HG03045 (cell line): ENCODE data around the gene PIEZO2.

Experiments used
- ATAC-seq: cut with Tn5 transposase; IDR thresholded peaks from one replicate; pipeline ENCODE4 v1.9.1; 2021; ENCODE audit warnings: mild to moderate bottlenecking, moderate library complexity; ENCODE audit not compliant: unreplicated experiment

PIEZO2 gene

GRCh38 chr18:11033503-11033902 is 115.9 kb downstream of the PIEZO2 start:
- no peak for ATAC-seq

DNA sequence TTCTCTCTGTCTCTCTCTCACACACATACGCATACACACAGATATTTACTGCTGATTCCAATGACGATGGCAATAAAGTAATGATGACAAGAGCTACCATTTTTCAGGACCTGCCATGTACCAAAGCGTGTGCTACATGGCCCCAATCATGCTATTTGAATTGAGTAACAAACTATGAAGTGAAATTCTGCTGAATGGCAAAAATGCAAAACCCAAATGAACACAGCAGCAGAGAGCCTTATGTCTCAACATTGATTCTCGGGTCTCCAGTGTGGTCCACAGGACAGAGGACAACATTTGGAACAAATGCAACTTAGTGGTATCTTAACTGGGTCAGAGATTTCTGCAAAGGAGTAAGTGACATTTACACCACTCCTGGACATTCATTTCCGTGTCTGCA is 117.4 kb downstream of the PIEZO2 start:
- no peak for ATAC-seq

- no peak for ATAC-seq
Measured at GRCh38 chr18:11029021-11029420, 120.3 kb downstream of the PIEZO2 start.

GRCh38 chr18:11027862-11028261 is 121.5 kb downstream of the PIEZO2 start:
- no peak for ATAC-seq

- no peak for ATAC-seq
Measured at GRCh38 chr18:11025671-11026070, 123.7 kb downstream of the PIEZO2 start.

DNA sequence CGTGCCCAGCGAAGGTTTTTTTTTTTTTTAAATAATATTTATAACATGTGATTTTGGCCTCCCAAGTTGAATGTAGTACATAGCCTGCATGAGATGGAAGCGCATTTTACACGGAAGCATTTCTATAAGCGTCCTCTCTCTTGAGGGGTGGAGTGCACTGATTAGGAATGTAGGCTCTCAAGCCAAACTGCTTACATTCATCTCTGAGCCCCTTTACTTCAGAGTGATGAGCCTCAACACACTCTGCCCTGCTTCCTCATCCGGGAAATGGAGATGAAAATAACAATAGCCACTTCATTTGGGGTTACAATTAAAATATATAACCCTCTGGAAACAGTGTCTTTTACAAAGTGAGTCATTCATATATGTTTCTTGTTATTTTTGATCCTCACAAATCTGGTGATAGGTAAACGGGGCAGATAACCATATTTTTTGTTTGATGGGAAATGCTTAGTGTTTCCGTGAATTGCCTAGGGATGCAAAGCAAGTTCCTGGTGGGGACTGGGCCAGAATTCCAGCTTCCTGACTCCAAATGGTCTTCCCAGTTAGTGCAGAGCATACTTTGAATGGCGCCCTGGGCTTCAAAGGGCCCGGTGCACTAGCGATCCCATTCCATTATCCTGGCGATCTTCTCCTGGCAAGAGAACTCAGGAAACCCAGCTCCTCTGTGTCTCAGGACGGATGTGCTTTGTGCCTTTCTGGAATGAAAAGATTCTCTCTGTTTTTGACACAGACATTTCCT is 124.3 kb downstream of the PIEZO2 start:
- ATAC-seq, result no peak

DNA sequence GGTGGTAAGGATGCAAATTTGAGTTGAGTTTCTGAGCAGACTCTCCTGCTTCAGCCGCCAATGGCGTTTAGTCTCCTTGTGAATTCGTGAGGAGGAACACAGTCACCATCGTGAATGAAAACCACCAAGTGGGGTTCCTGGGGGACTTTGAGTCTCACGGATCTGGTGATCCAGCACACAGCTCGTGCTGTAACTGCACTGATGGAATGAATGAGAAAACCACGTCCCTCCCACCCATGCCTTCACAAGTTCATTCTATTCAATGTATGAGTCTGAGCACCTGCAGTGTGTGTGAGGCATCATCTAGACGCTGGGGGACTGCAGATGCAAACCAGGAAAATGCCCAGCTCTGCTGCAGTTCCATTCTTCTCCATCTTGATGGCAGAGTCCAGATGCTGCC is 127.9 kb downstream of the PIEZO2 start:
- ATAC-seq, result no peak

DNA sequence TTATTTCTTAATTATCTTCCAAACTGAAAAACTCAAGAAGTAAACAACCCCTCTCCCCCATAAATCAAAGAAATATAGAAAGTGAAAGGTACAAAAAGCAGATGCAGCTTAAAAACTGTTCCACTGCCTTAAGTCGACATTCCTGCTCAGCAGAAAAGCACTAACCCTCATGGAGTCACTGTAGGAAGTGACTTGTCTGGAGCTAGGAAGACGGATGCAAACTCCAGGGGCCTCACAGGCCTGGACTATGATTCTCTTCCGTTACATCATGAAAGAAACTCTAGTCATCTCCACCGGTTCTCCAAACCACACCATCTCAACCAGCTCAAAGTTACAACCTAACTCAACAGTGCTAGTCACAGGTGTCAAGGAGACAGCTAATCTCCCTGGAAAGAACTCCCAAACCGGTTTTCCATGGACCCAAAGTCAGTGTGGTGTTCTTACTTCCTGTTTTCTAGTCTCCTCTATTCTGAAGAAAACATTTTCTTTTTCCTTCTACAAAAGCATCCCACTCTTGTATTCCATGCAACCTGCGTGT is 128.4 kb downstream of the PIEZO2 start:
- no peak for ATAC-seq

- no peak for ATAC-seq
Measured at GRCh38 chr18:11020161-11020853, 129.1 kb downstream of the PIEZO2 start.

DNA sequence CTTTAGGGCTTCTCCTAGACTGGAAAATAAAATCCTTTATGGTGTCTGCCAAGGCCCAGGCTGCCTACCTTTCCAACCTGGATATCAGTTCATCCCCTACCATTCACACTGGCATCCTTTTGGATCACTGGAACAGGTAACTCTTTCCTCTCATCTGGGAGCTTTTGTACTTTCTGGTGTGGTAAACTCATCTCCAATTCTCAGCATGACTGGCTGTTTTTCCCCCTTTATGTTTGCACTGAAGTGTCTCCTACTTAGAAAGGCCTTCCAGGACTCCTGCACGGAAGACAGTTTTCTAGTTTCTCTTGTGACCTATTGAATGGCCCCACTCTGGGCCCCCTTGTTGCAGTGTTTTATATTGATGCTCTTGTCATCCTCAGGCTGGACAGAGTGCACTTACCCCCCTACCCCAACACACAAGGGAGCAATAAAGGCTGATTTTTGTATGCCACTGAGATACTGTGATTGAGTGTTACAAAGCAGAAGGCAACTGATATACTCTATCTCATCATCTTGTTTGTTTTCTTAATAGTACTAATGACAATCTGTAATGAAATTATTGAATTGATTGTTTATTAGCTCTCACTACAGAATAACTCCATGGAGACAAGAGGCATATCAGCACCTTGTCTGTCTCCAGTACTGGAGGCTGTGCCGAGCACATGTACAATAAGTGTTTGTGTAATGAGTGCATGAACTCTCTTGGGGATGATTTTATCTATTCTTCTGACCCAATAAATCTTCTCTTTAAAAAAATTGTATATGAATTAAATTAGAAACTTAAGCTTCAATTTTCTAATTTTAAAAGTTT is 129.9 kb downstream of the PIEZO2 start:
- ATAC-seq, result no peak

DNA sequence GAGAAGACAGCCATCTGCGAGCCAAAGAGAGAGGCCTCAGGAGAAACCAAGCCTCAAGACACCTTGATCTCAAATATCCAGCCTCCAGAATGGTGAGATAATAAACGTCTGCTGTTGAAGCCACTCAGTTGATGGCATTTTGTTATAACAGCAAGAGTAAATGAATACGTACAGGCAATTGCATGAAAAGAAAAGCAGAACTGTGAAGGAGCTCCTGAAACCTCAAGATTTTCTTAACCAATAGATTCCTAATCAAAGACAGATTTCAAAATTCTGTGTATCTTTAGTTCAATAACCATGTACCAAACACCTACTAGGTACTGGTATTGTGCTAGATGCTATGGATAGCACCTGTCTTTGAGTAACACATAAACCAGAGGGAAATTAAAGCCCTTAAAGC is 139.5 kb downstream of the PIEZO2 start:
- ATAC-seq, result no peak

- no peak for ATAC-seq
Measured at GRCh38 chr18:11009147-11009546, 140.2 kb downstream of the PIEZO2 start.

DNA sequence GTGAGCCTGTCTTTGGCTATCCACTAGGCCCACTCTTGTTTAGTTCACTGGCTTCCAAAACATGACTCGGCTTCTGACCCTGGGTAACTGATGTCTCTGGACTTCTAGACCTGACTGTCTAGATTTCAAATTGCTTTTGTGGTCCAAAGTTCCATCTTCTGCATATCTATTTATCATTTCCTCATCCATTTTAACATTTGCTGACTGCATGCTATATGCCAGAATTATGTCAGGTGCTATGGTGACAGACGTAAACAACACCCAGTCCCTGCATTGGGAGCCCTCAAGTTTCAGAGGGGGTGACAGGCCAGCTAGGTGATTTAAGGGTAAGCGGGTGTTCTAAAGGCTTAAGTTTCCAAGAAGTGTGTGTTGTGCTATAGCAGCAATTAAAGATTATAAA is 140.9 kb downstream of the PIEZO2 start:
- no peak for ATAC-seq

- no peak for ATAC-seq
Measured at GRCh38 chr18:11005528-11005927, 143.8 kb downstream of the PIEZO2 start.

DNA sequence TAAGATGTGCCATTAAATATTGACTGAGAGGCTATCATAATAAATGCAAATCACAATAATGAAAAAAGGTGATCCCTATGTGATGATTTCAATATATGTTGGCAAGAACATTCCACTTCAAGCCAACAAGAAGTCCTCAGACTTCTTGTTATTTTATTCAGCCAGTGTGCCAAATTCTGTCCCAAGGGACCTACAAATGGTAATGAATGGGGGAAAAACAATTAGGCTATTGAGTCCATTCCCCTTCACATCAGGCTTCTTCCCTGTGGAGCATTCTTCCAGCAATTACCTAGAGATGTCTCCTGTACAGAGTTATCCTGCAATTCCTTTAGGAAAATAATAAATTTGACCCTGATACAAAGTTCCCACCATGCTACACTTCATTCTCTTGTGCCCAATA is 144.4 kb downstream of the PIEZO2 start:
- no peak for ATAC-seq

GRCh38 chr18:11004294-11004693 is 145.1 kb downstream of the PIEZO2 start:
- no peak for ATAC-seq

DNA sequence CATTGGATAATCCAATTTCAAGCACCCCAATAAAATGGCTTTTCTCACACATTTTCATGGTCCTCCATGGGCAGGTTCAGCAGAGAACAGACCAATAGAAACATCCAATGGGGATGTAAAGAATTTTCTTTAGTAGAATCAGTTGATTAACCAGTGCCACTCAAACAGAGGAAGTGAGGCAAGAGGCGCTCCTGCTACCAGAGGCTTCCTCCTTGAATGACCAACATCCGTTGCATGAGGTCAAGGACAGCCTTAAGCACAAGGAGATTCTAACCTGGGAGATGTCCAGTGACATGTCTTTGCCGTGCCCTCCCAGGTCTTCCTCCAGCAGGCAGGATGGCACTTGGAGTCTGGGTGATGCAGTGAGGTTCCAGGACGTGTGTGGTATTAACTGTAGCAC is 146.6 kb downstream of the PIEZO2 start:
- ATAC-seq, result no peak

- no peak for ATAC-seq
Measured at GRCh38 chr18:11002277-11002676, 147.1 kb downstream of the PIEZO2 start.

DNA sequence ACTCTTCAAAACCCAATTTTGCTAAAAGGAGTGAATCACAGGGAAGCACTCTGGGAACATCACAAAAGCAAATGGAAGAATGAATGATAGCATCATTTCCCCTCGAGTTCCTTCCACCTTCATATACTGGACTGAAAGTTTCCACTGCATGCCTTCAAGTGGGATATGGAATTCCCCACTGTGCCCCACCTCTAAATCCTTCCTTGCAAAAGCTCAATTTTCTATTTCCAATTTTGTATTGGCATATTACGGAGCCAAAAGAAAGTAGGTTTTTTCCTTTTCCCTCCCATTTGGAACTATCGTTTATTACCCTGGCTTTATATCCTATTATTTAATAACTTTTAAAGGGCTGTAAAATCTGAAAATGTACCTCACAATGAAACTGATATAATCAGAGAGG is 149.3 kb downstream of the PIEZO2 start:
- no peak for ATAC-seq

- no peak for ATAC-seq
Measured at GRCh38 chr18:10997885-10998284, 151.5 kb downstream of the PIEZO2 start.

DNA sequence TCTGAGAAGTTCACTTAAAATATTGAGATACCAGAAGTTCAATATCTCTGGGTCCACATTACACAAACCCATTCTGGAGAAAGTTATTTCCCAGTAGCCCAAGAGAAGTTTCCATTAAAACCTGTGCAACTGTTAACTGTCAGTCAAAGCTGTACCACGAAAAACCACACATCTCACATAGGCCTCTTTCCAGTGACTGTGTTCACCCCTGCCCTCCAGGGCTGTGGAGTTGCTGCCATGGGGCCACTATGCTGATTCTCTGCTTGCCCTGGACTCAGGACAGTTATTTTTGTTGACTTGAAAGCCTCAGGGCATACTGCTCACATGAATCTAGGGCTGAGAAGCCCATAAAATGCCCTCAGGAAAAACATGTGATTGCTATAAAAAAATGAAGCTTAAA is 153.8 kb downstream of the PIEZO2 start:
- ATAC-seq, result no peak

DNA sequence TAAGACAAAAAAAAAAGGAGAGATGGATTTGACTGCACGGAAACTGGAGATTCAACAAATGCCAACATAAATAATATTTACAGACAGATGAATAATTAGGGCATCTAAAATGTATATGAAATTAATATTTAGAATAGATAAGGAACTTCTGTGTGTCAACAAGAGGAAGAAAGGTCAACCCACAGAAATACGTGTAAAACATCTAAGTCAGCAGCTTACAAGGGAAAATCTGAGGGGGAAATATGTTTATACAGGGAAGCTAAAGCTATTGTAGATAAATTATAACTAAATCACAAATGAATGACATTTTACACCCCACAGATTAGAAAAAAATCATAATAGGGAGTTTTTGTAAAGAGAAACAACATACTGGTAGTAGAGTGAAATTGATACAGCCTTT is 159.9 kb downstream of the PIEZO2 start:
- ATAC-seq, result no peak
